Liver (tissue), 9 donors: ENCODE results near the gene RNPS1. TPM values are rescaled to one million over a fixed set of nuclear protein-coding genes. Genes with fewer than 3 reads are reported as not detected.

Experiments used
- DNase-seq: peaks from one replicate; pipeline ENCODE4 v3.0.0-alpha.2; 2017; ENCODE audit warnings: low spot score
- H3K27ac ChIP-seq, 2 donors: one replicate each; pipeline ENCODE4 v1.7.0; 2013; ENCODE audit warnings: inconsistent platforms in 2 of 2, low read length in 2 of 2, control low read depth in 1 of 2, low read depth in 1 of 2, mild to moderate bottlenecking in 1 of 2
- H3K27me3 ChIP-seq, 4 donors: one replicate each; pipeline versions ENCODE4 v1.6.1 to v1.7.0; 2013; ENCODE audit warnings: low read length in 3 of 4, inconsistent platforms in 1 of 4, mild to moderate bottlenecking in 1 of 4, moderate library complexity in 1 of 4; ENCODE audit not compliant: control insufficient read depth in 4 of 4, insufficient read depth in 4 of 4
- H3K36me3 ChIP-seq, 4 donors: one replicate each; pipeline versions ENCODE4 v1.6.1 to v1.7.0; 2013; ENCODE audit warnings: low read length in 3 of 4, mild to moderate bottlenecking in 3 of 4, low read depth in 1 of 4, moderate library complexity in 1 of 4; ENCODE audit not compliant: control insufficient read depth in 4 of 4, insufficient read depth in 3 of 4
- H3K4me1 ChIP-seq, 4 donors: one replicate each; pipeline versions ENCODE4 v1.6.1 to v1.7.0; 2013; ENCODE audit warnings: low read length in 3 of 4, mild to moderate bottlenecking in 3 of 4, moderate library complexity in 1 of 4; ENCODE audit not compliant: control insufficient read depth in 4 of 4, insufficient read depth in 4 of 4
- H3K4me3 ChIP-seq, 3 donors: one replicate each; pipeline versions ENCODE4 v1.6.1 to v1.7.0; 2013; ENCODE audit warnings: low read length in 3 of 3, control low read depth in 1 of 3, low read depth in 1 of 3, mild to moderate bottlenecking in 1 of 3
- H3K9ac ChIP-seq, 2 donors: one replicate each; pipeline ENCODE4 v1.7.0; 2013; ENCODE audit warnings: low read length in 2 of 2, mild to moderate bottlenecking in 2 of 2, moderate library complexity in 2 of 2, control low read depth in 1 of 2, low read depth in 1 of 2
- H3K9me3 ChIP-seq, 4 donors: one replicate each; pipeline versions ENCODE4 v1.6.1 to v1.7.0; 2013; ENCODE audit warnings: low read length in 3 of 4; ENCODE audit not compliant: control insufficient read depth in 4 of 4
- ATF3 ChIP-seq: IDR thresholded peaks from 2 replicates; pipeline ENCODE4 v1.6.1; 2016; ENCODE audit warnings: antibody characterized with exemption
- CTCF ChIP-seq: fragments of 150-350 bp; IDR thresholded peaks from 2 replicates; pipeline ENCODE4 v1.5.1; 2017; ENCODE audit warnings: improper control_type of control experiment, low read depth, low read length; ENCODE audit not compliant: missing input control
- EGR1 ChIP-seq, 2 donors: IDR thresholded peaks; 2 replicates each; pipeline ENCODE4 v1.6.1; 2016 to 2018; ENCODE audit warnings: antibody characterized with exemption in 2 of 2, low read depth in 2 of 2
- FOXA1 ChIP-seq: IDR thresholded peaks from 2 replicates; pipeline ENCODE4 v1.6.1; 2016; ENCODE audit warnings: antibody characterized with exemption
- FOXA2 ChIP-seq: IDR thresholded peaks from 2 replicates; pipeline ENCODE4 v1.6.1; 2016; ENCODE audit warnings: antibody characterized with exemption
- GABPA ChIP-seq, 2 donors: IDR thresholded peaks in 1 of 2; conservative IDR thresholded peaks in 1 of 2; 2 replicates each; pipeline ENCODE4 v1.6.1; 2016; ENCODE audit warnings: antibody characterized with exemption in 2 of 2, mild to moderate bottlenecking in 1 of 2, moderate library complexity in 1 of 2
- HNF4A ChIP-seq, 2 donors: conservative IDR thresholded peaks; 2 replicates each; pipeline ENCODE4 v1.6.1; 2016; ENCODE audit warnings: antibody characterized with exemption in 2 of 2, mild to moderate bottlenecking in 2 of 2
- HNF4G ChIP-seq: IDR thresholded peaks from 2 replicates; pipeline ENCODE4 v1.6.1; 2016; ENCODE audit warnings: antibody characterized with exemption
- JUND ChIP-seq, 2 donors: IDR thresholded peaks; 2 replicates each; pipeline ENCODE4 v1.6.1; 2016; ENCODE audit warnings: antibody characterized with exemption in 2 of 2
- MAX ChIP-seq: IDR thresholded peaks from 2 replicates; pipeline ENCODE4 v1.6.1; 2016; ENCODE audit warnings: antibody characterized with exemption
- NR2F2 ChIP-seq: IDR thresholded peaks from 2 replicates; pipeline ENCODE4 v1.6.1; 2016; ENCODE audit warnings: antibody characterized with exemption
- RAD21 ChIP-seq, 2 donors: IDR thresholded peaks; 2 replicates each; pipeline ENCODE4 v1.6.1; 2016; ENCODE audit warnings: antibody characterized with exemption in 2 of 2, mild to moderate bottlenecking in 2 of 2
- REST ChIP-seq: IDR thresholded peaks from 2 replicates; pipeline ENCODE4 v1.6.1; 2016; ENCODE audit warnings: antibody characterized with exemption, mild to moderate bottlenecking
- RXRA ChIP-seq, 2 donors: IDR thresholded peaks; 2 replicates each; pipeline ENCODE4 v1.6.1; 2017 to 2018; ENCODE audit warnings: antibody characterized with exemption in 2 of 2, mild to moderate bottlenecking in 1 of 2
- SP1 ChIP-seq: IDR thresholded peaks from 2 replicates; pipeline ENCODE4 v1.6.1; 2018; ENCODE audit warnings: antibody characterized with exemption, mild to moderate bottlenecking
- TAF1 ChIP-seq: conservative IDR thresholded peaks from 2 replicates; pipeline ENCODE4 v1.6.1; 2016; ENCODE audit warnings: antibody characterized with exemption, mild to moderate bottlenecking
- YY1 ChIP-seq: IDR thresholded peaks from 2 replicates; pipeline ENCODE4 v1.6.1; 2016; ENCODE audit warnings: antibody characterized with exemption, mild to moderate bottlenecking
- ZBTB33 ChIP-seq: IDR thresholded peaks from 2 replicates; pipeline ENCODE4 v1.6.1; 2016; ENCODE audit warnings: antibody characterized with exemption
- WGBS: extraction: QIAGEN DNeasy Blood & Tissue Kit; methylation state at CpG from one replicate; pipeline ENCODE4 v1.1.7; 2013; 5-methylcytosine and 5-hydroxymethylcytosine counted together
- polyA plus RNA-seq, 2 donors: library from polyadenylated mRNA; stranded (reverse) in 1 of 2; unstranded in 1 of 2; fragments of 200-250 nt in 1 of 2; fragments of >200 nt in 1 of 2; fragmentation: Nextera tagmentation in 1 of 2; extraction: Ambion mirVana in 1 of 2; gene quantifications; one replicate each; pipeline versions ENCODE4 v1.2.1 to v1.2.3, GENCODE V29; 2013 to 2015
- total RNA-seq, 2 donors: library from RNA; depleted of rRNA; stranded (reverse); fragments of >200 nt; gene quantifications; one replicate each; pipeline ENCODE4 v1.2.3, GENCODE V29; 2014
- donor health status: healthy.
- donor health status: healthy.
- donor health status: healthy.
- donor health status: healthy.
- donor health status: healthy.

Gene RNPS1
- total and polyA plus RNA-seq, 4 donors, result 31.3 to 38.2 (median 36.7) TPM

GRCh38 chr16:2250652-2251295, 17.2 kb downstream of the RNPS1 start:
- H3K9ac ChIP-seq, result peak overlapping the region; percentile 34 to 84
- DNase-seq, result no peak
- peaks cover 6 to 40% (median 37%) of the 10 kb centered on the region in 4 donors for H3K4me1 ChIP-seq
- no peaks in the 10 kb centered on the region for H3K27me3 ChIP-seq
- peaks cover 7 to 24% (median 15%) of the 10 kb centered on the region in 4 donors for H3K36me3 ChIP-seq
- 4% methylated on average over 35 of the region's 35 CpGs for WGBS
- H3K4me3 ChIP-seq, result peak overlapping the region; percentile 76 to 92 (median 79)
- H3K9me3 ChIP-seq, result no peaks in the 10 kb centered on the region
- TF ChIP-seq MAX, result no peak
- no peak for TF ChIP-seq HNF4G
- TF ChIP-seq FOXA2, result no peak
- no peak for TF ChIP-seq NR2F2
- no peak for TF ChIP-seq EGR1 (IDR thresholded peaks at IDR 0.05; ENCODE audit: low read depth in 2 of 2)
- TF ChIP-seq ATF3, result no peak
- no peak for TF ChIP-seq RAD21 (IDR thresholded peaks at IDR 0.05)
- TF ChIP-seq GABPA (IDR thresholded peaks at IDR 0.05 in 1 of 2, conservative IDR thresholded peaks at IDR 0.05 in 1 of 2), result no peak
- no peak for TF ChIP-seq FOXA1
- TF ChIP-seq YY1, result no peak
- no peak for TF ChIP-seq HNF4A (conservative IDR thresholded peaks at IDR 0.05)
- TF ChIP-seq REST, result no peak
- no peak for TF ChIP-seq CTCF
- TF ChIP-seq ZBTB33, result no peak
- TF ChIP-seq TAF1, result no peak
- TF ChIP-seq JUND (IDR thresholded peaks at IDR 0.05), result no peak
- TF ChIP-seq SP1, result no peak
- TF ChIP-seq RXRA (IDR thresholded peaks at IDR 0.05), result no peak
- H3K27ac ChIP-seq, result peak overlapping the region; percentile 81 to 82
